Liver (tissue), 3 donors: ENCODE results near the gene ETFDH.
"Not testable (repeated sequence)": the region's sequence is repeated elsewhere in the genome, so short reads cannot be mapped to it uniquely, and the experiment has no call there.

Experiments
- EGR1 ChIP-seq, 2 donors: IDR thresholded peaks; 2 replicates each; pipeline ENCODE4 v1.6.1; 2016 to 2018; ENCODE audit warnings: antibody characterized with exemption in 2 of 2, low read depth in 2 of 2
- JUND ChIP-seq, 2 donors: IDR thresholded peaks; 2 replicates each; pipeline ENCODE4 v1.6.1; 2016; ENCODE audit warnings: antibody characterized with exemption in 2 of 2
- RAD21 ChIP-seq, 2 donors: IDR thresholded peaks; 2 replicates each; pipeline ENCODE4 v1.6.1; 2016; ENCODE audit warnings: antibody characterized with exemption in 2 of 2, mild to moderate bottlenecking in 2 of 2
- RXRA ChIP-seq, 2 donors: IDR thresholded peaks; 2 replicates each; pipeline ENCODE4 v1.6.1; 2017 to 2018; ENCODE audit warnings: antibody characterized with exemption in 2 of 2, mild to moderate bottlenecking in 1 of 2
- TAF1 ChIP-seq: conservative IDR thresholded peaks from 2 replicates; pipeline ENCODE4 v1.6.1; 2016; ENCODE audit warnings: antibody characterized with exemption, mild to moderate bottlenecking
- YY1 ChIP-seq: IDR thresholded peaks from 2 replicates; pipeline ENCODE4 v1.6.1; 2016; ENCODE audit warnings: antibody characterized with exemption, mild to moderate bottlenecking
- TF ChIP-seq, protein P1 (sequence below): IDR thresholded peaks from 2 replicates; pipeline ENCODE4 v1.6.1; 2016; ENCODE audit warnings: antibody characterized with exemption
- TF ChIP-seq, protein P2 (sequence below): fragments of 150-350 bp; IDR thresholded peaks from 2 replicates; pipeline ENCODE4 v1.5.1; 2017; ENCODE audit warnings: improper control_type of control experiment, low read depth, low read length; ENCODE audit not compliant: missing input control
- TF ChIP-seq, protein P3 (sequence below): IDR thresholded peaks from 2 replicates; pipeline ENCODE4 v1.6.1; 2016; ENCODE audit warnings: antibody characterized with exemption
- donor health status: healthy.
- donor health status: healthy.

DNA sequence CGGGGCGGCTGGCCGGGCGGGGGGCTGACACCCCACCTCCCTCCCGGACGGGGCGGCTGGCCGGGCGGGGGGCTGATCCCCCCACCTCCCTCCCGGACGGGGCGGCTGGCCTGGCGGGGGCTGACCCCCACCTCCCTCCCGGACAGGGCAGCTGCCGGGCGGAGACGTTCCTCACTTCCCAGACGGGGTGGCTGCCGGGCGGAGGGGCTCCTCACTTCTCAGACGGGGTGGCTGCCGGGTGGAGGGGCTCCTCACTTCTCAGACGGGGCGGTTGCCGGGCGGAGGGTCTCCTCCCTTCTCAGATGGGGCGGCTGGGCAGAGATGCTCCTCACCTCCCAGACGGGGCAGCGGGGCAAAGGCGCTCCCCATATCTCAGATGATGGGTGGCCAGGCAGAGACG lies 74.4 kb downstream of the ETFDH start:
- TF ChIP-seq, protein P1, sequence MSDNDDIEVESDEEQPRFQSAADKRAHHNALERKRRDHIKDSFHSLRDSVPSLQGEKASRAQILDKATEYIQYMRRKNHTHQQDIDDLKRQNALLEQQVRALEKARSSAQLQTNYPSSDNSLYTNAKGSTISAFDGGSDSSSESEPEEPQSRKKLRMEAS, result not testable (repeated sequence)
- TF ChIP-seq, protein P2, sequence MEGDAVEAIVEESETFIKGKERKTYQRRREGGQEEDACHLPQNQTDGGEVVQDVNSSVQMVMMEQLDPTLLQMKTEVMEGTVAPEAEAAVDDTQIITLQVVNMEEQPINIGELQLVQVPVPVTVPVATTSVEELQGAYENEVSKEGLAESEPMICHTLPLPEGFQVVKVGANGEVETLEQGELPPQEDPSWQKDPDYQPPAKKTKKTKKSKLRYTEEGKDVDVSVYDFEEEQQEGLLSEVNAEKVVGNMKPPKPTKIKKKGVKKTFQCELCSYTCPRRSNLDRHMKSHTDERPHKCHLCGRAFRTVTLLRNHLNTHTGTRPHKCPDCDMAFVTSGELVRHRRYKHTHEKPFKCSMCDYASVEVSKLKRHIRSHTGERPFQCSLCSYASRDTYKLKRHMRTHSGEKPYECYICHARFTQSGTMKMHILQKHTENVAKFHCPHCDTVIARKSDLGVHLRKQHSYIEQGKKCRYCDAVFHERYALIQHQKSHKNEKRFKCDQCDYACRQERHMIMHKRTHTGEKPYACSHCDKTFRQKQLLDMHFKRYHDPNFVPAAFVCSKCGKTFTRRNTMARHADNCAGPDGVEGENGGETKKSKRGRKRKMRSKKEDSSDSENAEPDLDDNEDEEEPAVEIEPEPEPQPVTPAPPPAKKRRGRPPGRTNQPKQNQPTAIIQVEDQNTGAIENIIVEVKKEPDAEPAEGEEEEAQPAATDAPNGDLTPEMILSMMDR, result not testable (repeated sequence)
- TF ChIP-seq RXRA (IDR thresholded peaks at IDR 0.05); YY1; RAD21 (IDR thresholded peaks at IDR 0.05); JUND (IDR thresholded peaks at IDR 0.05); EGR1 (IDR thresholded peaks at IDR 0.05; ENCODE audit: low read depth in 2 of 2); TAF1: not testable (repeated sequence)
- TF ChIP-seq, protein P3, sequence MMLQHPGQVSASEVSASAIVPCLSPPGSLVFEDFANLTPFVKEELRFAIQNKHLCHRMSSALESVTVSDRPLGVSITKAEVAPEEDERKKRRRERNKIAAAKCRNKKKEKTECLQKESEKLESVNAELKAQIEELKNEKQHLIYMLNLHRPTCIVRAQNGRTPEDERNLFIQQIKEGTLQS, result not testable (repeated sequence)
